Neural progenitor cell (in vitro differentiated cells): ENCODE results near the gene CD200R1L. TPM values are rescaled to one million over a fixed set of nuclear protein-coding genes. Genes with fewer than 3 reads are reported as not detected.

Experiments used
- DNase-seq: peaks from one replicate; pipeline ENCODE4 v3.0.0-alpha.2; 2016; ENCODE audit warnings: low spot score
- H2AFZ ChIP-seq: fragments of 200-600 bp; sonication (generic); replicated peaks from 2 replicates; pipeline ENCODE4 v1.6.1; 2016; ENCODE audit warnings: antibody characterized with exemption
- H3F3A ChIP-seq: fragments of 200-600 bp; sonication (generic); 2 replicates; pipeline ENCODE4 v1.6.1; 2016; ENCODE audit warnings: antibody characterized with exemption, low read depth
- H3K27ac ChIP-seq: fragments of 200-600 bp; sonication (generic); 2 replicates; pipeline ENCODE4 v1.5.1; 2016; ENCODE audit warnings: mild to moderate bottlenecking
- H3K27me3 ChIP-seq: fragments of 200-600 bp; sonication (generic); 2 replicates; pipeline ENCODE4 v1.6.1; 2016; ENCODE audit warnings: mild to moderate bottlenecking, moderate library complexity
- H3K36me3 ChIP-seq: fragments of 200-600 bp; sonication (generic); 2 replicates; pipeline ENCODE4 v1.5.1; 2016
- H3K4me1 ChIP-seq: fragments of 200-600 bp; sonication (generic); 2 replicates; pipeline ENCODE4 v1.6.1; 2016; ENCODE audit warnings: mixed run types
- H3K4me2 ChIP-seq: fragments of 200-600 bp; sonication (generic); 2 replicates; pipeline ENCODE4 v1.6.1; 2016
- H3K4me3 ChIP-seq: fragments of 200-600 bp; sonication (generic); 2 replicates; pipeline ENCODE4 v1.5.1; 2016
- H3K79me2 ChIP-seq: fragments of 200-600 bp; sonication (generic); 2 replicates; pipeline ENCODE4 v1.6.1; 2016; ENCODE audit warnings: low read depth
- H3K9ac ChIP-seq: fragments of 200-600 bp; sonication (generic); 2 replicates; pipeline ENCODE4 v1.6.1; 2016
- H3K9me3 ChIP-seq: fragments of 200-600 bp; sonication (generic); 2 replicates; pipeline ENCODE4 v1.5.1; 2016; ENCODE audit warnings: low read depth
- H4K20me1 ChIP-seq: fragments of 200-600 bp; sonication (generic); 2 replicates; pipeline ENCODE4 v1.6.1; 2016; ENCODE audit warnings: low read depth
- H3K27ac Mint-ChIP-seq: 3 replicates; pipeline ENCODE4 v1.8.0; 2021; ENCODE audit warnings: mixed read lengths
- H3K27me3 Mint-ChIP-seq: 2 replicates; pipeline ENCODE4 v1.8.0; 2022; ENCODE audit warnings: low read depth, mild to moderate bottlenecking, inconsistent platforms, moderate library complexity, mixed read lengths; ENCODE audit not compliant: insufficient read depth
- H3K36me3 Mint-ChIP-seq: 3 replicates; pipeline ENCODE4 v1.8.0; 2021; ENCODE audit warnings: mixed read lengths
- H3K4me1 Mint-ChIP-seq: 3 replicates; pipeline ENCODE4 v1.8.0; 2021; ENCODE audit warnings: mixed read lengths
- H3K4me3 Mint-ChIP-seq: 3 replicates; pipeline ENCODE4 v1.8.0; 2021; ENCODE audit warnings: mild to moderate bottlenecking, moderate library complexity, mixed read lengths
- H3K9me3 Mint-ChIP-seq: 3 replicates; pipeline ENCODE4 v1.8.0; 2020; ENCODE audit warnings: mixed read lengths
- EZH2 ChIP-seq: fragments of 200-600 bp; sonication (generic); IDR thresholded peaks from 2 replicates; pipeline ENCODE4 v1.6.1; 2017; ENCODE audit warnings: antibody characterized with exemption, mild to moderate bottlenecking, moderate library complexity
- EZH2phosphoT487 ChIP-seq: fragments of 200-600 bp; sonication (generic); IDR thresholded peaks from 2 replicates; pipeline ENCODE4 v1.6.1; 2017; ENCODE audit warnings: antibody characterized with exemption
- total RNA-seq: library from RNA; depleted of rRNA; stranded (reverse); fragments of >200 nt; gene quantifications from 2 replicates; pipeline ENCODE4 v1.2.3, GENCODE V29; 2015; ENCODE audit warnings: low replicate concordance
- TF ChIP-seq, protein P1 (sequence below): fragments of 200-600 bp; sonication (generic); IDR thresholded peaks from 2 replicates; pipeline ENCODE4 v1.5.1; 2017; ENCODE audit warnings: antibody characterized with exemption, mild to moderate bottlenecking

Gene CD200R1L
- total RNA-seq, 1 donor from 2014 or later: not detected

DNA sequence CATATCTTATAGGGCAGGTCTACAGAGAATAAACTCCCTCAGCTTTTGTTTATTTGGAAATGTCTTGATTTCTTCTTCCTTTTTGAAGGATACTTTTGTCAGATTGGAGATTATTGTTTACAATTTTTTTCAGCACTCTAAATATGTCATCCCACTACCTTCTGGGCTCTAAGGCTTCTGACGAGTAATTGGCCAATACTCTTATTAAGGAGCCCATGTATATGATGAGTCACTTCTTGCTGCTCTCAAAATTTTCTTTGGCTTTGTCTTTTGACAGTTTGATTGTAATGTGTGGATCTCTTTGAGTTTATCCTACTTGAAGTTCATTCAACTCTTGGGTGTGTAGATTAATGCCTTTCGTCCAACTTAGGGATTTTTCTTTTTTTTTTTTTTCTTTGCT, 28.9 kb upstream of the CD200R1L start:
- Histone ChIP-seq H3K36me3 (no peaks in the 10 kb centered on the region), H3F3A (no peaks in the 10 kb centered on the region), H4K20me1 (no peaks in the 10 kb centered on the region), H2AFZ (no peak overlapping the region), H3K4me1 (no peaks in the 10 kb centered on the region), H3K9ac (no peak overlapping the region), H3K4me3 (no peak overlapping the region), H3K79me2 (no peaks in the 10 kb centered on the region), H3K27ac (no peak overlapping the region), H3K27me3 (no peaks in the 10 kb centered on the region), H3K9me3 (no peaks in the 10 kb centered on the region), H3K4me2 (no peak overlapping the region)
- Mint-ChIP-seq H3K27ac (no peak overlapping the region), H3K36me3 (no peaks in the 10 kb centered on the region), H3K4me1 (no peaks in the 10 kb centered on the region), H3K27me3 (peaks cover 4% of the 10 kb centered on the region), H3K9me3 (peaks cover 5% of the 10 kb centered on the region), H3K4me3 (no peak overlapping the region)
- no peak for DNase-seq
- TF ChIP-seq EZH2phosphoT487 (no peak), EZH2 (no peak)
- TF ChIP-seq, protein P1, sequence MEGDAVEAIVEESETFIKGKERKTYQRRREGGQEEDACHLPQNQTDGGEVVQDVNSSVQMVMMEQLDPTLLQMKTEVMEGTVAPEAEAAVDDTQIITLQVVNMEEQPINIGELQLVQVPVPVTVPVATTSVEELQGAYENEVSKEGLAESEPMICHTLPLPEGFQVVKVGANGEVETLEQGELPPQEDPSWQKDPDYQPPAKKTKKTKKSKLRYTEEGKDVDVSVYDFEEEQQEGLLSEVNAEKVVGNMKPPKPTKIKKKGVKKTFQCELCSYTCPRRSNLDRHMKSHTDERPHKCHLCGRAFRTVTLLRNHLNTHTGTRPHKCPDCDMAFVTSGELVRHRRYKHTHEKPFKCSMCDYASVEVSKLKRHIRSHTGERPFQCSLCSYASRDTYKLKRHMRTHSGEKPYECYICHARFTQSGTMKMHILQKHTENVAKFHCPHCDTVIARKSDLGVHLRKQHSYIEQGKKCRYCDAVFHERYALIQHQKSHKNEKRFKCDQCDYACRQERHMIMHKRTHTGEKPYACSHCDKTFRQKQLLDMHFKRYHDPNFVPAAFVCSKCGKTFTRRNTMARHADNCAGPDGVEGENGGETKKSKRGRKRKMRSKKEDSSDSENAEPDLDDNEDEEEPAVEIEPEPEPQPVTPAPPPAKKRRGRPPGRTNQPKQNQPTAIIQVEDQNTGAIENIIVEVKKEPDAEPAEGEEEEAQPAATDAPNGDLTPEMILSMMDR: no peak

DNA sequence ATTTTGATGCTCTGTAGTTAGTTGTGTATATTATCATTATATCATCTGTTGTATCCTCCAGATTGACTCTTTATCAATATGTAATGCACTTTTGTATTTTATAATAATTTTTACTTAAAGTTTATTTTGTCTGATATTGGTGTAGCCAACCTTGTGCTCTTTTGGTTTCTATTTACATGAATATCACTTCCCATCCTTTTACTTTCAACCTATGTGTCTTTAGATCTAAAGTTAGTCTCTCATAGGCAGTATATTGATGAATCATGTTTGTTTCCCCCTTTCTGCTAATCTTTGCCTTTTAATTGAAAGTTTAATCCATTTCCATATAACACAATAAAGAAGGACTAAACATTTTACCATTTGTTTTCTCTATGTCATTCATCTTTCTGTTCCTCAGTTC, 28.1 kb upstream of the CD200R1L start:
- TF ChIP-seq, protein P1: no peak
- TF ChIP-seq EZH2phosphoT487: no peak
- TF ChIP-seq EZH2: no peak
- Histone ChIP-seq H3K4me2 (no peak overlapping the region), H4K20me1 (no peaks in the 10 kb centered on the region), H2AFZ (no peak overlapping the region), H3K27ac (no peak overlapping the region), H3F3A (no peaks in the 10 kb centered on the region), H3K27me3 (no peaks in the 10 kb centered on the region), H3K79me2 (no peaks in the 10 kb centered on the region), H3K4me1 (no peaks in the 10 kb centered on the region), H3K4me3 (no peak overlapping the region), H3K9ac (no peak overlapping the region), H3K36me3 (no peaks in the 10 kb centered on the region), H3K9me3 (no peaks in the 10 kb centered on the region)
- Mint-ChIP-seq H3K27ac (no peak overlapping the region), H3K36me3 (no peaks in the 10 kb centered on the region), H3K27me3 (peaks cover 4% of the 10 kb centered on the region), H3K9me3 (peaks cover 10% of the 10 kb centered on the region), H3K4me1 (no peaks in the 10 kb centered on the region), H3K4me3 (no peak overlapping the region)
- DNase-seq: no peak

DNA sequence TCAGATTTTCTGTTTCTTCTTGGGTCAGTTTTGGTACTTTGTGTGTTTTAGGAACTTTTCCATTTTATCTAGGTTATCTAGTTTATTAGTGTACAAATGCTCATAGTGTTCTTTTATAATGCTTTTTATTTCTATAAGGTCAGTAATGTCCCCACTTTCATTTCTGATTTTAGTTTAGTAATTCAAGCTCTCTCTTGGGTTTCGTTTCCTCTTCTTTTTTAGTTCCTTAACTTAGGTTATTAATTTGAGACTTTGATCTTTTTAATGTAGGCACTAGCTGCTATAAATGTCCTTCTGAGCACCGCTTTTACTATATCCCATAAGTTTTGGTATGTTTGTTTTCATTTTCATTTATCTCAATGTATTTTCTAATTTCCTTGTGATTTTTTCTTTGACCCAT, 27.0 kb upstream of the CD200R1L start:
- H3K4me3 ChIP-seq: no peak overlapping the region
- no peak overlapping the region for H3K27ac Mint-ChIP-seq
- TF ChIP-seq, protein P1: no peak

More for the DNA sequence above, 27.0 kb upstream of the CD200R1L start:
- H3K27ac ChIP-seq: no peak overlapping the region
- H3K4me1 ChIP-seq: no peaks in the 10 kb centered on the region
- Mint-ChIP-seq H3K27me3 (peaks cover 4% of the 10 kb centered on the region), H3K9me3 (peaks cover 16% of the 10 kb centered on the region), H3K4me3 (no peak overlapping the region), H3K4me1 (no peaks in the 10 kb centered on the region), H3K36me3 (no peaks in the 10 kb centered on the region)
- no peaks in the 10 kb centered on the region for H4K20me1 ChIP-seq
- no peaks in the 10 kb centered on the region for H3K79me2 ChIP-seq
- H3K36me3 ChIP-seq: no peaks in the 10 kb centered on the region
- no peaks in the 10 kb centered on the region for H3F3A ChIP-seq
- no peak overlapping the region for H3K9ac ChIP-seq
- H3K27me3 ChIP-seq: no peaks in the 10 kb centered on the region
- DNase-seq: no peak
- no peak overlapping the region for H3K4me2 ChIP-seq
- H2AFZ ChIP-seq: no peak overlapping the region
- no peaks in the 10 kb centered on the region for H3K9me3 ChIP-seq
